WTC11 (cell line): Measurements from ENCODE around the gene IFNAR1.

Experiments
- ATF1 ChIP-seq: sonication (generic); formaldehyde crosslinking; IDR thresholded peaks from 2 replicates; pipeline ENCODE4 v1.8.1; 2023; ENCODE audit warnings: mild to moderate bottlenecking, moderate library complexity, missing genetic modification reagents
- NR1H2 ChIP-seq: sonication (generic); formaldehyde crosslinking; IDR thresholded peaks from 2 replicates; pipeline ENCODE4 v1.9.0; 2021; ENCODE audit warnings: mild to moderate bottlenecking, moderate library complexity, missing genetic modification reagents
- ZNF232 ChIP-seq: sonication (generic); formaldehyde crosslinking; IDR thresholded peaks from 2 replicates; pipeline ENCODE4 v1.8.0; 2022; ENCODE audit warnings: mild to moderate bottlenecking, missing genetic modification reagents
- ZNF263 ChIP-seq: sonication (generic); formaldehyde crosslinking; IDR thresholded peaks from 2 replicates; pipeline ENCODE4 v1.8.1; 2022; ENCODE audit warnings: low read depth, mild to moderate bottlenecking, moderate library complexity, missing genetic modification reagents
- TF ChIP-seq, protein P1 (sequence below): fragments of 200-600 bp; IDR thresholded peaks from 2 replicates; pipeline ENCODE4 v1.8.0; 2022; ENCODE audit warnings: antibody characterized with exemption
- TF ChIP-seq, protein P2 (sequence below): sonication (generic); formaldehyde crosslinking; IDR thresholded peaks from 2 replicates; pipeline ENCODE4 v1.8.1; 2023; ENCODE audit warnings: mild to moderate bottlenecking, missing genetic modification reagents, moderate library complexity
- TF ChIP-seq, protein P3 (sequence below): sonication (generic); formaldehyde crosslinking; IDR thresholded peaks from 2 replicates; pipeline ENCODE4 v1.8.1; 2023; ENCODE audit warnings: mild to moderate bottlenecking, moderate library complexity, missing genetic modification reagents
- TF ChIP-seq, protein P4 (sequence below): sonication (generic); formaldehyde crosslinking; IDR thresholded peaks from 2 replicates; pipeline ENCODE4 v1.8.0; 2022; ENCODE audit warnings: missing genetic modification reagents
- TF ChIP-seq, protein P5 (sequence below): sonication (generic); formaldehyde crosslinking; IDR thresholded peaks from 2 replicates; pipeline ENCODE4 v1.8.1; 2022; ENCODE audit warnings: low read depth, missing genetic modification reagents, borderline replicate concordance

DNA sequence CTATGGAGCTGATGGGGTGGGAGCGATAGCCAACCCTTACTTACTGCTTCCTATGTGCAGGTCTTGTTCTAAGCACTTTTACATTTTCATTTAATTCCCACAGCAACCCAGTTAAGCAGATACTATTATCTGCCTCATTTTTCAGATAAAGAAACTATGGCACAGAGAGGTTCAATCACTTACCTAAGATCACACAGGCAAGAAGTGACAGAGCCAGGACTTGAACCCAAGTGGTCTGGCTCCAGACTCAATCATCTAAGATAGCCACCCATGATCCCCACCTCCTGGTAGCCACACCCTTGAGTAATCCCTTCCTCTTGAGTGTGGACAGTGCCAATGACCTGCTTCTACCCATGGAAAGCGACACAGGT is 23.2 kb upstream of the IFNAR1 start:
- TF ChIP-seq, protein P1, sequence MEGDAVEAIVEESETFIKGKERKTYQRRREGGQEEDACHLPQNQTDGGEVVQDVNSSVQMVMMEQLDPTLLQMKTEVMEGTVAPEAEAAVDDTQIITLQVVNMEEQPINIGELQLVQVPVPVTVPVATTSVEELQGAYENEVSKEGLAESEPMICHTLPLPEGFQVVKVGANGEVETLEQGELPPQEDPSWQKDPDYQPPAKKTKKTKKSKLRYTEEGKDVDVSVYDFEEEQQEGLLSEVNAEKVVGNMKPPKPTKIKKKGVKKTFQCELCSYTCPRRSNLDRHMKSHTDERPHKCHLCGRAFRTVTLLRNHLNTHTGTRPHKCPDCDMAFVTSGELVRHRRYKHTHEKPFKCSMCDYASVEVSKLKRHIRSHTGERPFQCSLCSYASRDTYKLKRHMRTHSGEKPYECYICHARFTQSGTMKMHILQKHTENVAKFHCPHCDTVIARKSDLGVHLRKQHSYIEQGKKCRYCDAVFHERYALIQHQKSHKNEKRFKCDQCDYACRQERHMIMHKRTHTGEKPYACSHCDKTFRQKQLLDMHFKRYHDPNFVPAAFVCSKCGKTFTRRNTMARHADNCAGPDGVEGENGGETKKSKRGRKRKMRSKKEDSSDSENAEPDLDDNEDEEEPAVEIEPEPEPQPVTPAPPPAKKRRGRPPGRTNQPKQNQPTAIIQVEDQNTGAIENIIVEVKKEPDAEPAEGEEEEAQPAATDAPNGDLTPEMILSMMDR, result no peak
- TF ChIP-seq ZNF232, result no peak
- TF ChIP-seq, protein P2, sequence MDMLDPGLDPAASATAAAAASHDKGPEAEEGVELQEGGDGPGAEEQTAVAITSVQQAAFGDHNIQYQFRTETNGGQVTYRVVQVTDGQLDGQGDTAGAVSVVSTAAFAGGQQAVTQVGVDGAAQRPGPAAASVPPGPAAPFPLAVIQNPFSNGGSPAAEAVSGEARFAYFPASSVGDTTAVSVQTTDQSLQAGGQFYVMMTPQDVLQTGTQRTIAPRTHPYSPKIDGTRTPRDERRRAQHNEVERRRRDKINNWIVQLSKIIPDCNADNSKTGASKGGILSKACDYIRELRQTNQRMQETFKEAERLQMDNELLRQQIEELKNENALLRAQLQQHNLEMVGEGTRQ (CRISPR knock-in tag), result no peak
- TF ChIP-seq ZNF263 (CRISPR knock-in tag), result no peak
- TF ChIP-seq NR1H2 (CRISPR knock-in tag), result no peak
- TF ChIP-seq, protein P3, sequence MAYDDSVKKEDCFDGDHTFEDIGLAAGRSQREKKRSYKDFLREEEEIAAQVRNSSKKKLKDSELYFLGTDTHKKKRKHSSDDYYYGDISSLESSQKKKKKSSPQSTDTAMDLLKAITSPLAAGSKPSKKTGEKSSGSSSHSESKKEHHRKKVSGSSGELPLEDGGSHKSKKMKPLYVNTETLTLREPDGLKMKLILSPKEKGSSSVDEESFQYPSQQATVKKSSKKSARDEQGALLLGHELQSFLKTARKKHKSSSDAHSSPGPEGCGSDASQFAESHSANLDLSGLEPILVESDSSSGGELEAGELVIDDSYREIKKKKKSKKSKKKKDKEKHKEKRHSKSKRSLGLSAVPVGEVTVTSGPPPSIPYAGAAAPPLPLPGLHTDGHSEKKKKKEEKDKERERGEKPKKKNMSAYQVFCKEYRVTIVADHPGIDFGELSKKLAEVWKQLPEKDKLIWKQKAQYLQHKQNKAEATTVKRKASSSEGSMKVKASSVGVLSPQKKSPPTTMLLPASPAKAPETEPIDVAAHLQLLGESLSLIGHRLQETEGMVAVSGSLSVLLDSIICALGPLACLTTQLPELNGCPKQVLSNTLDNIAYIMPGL (CRISPR knock-in tag), result no peak
- no peak for TF ChIP-seq ATF1 (CRISPR knock-in tag)
- TF ChIP-seq, protein P4, sequence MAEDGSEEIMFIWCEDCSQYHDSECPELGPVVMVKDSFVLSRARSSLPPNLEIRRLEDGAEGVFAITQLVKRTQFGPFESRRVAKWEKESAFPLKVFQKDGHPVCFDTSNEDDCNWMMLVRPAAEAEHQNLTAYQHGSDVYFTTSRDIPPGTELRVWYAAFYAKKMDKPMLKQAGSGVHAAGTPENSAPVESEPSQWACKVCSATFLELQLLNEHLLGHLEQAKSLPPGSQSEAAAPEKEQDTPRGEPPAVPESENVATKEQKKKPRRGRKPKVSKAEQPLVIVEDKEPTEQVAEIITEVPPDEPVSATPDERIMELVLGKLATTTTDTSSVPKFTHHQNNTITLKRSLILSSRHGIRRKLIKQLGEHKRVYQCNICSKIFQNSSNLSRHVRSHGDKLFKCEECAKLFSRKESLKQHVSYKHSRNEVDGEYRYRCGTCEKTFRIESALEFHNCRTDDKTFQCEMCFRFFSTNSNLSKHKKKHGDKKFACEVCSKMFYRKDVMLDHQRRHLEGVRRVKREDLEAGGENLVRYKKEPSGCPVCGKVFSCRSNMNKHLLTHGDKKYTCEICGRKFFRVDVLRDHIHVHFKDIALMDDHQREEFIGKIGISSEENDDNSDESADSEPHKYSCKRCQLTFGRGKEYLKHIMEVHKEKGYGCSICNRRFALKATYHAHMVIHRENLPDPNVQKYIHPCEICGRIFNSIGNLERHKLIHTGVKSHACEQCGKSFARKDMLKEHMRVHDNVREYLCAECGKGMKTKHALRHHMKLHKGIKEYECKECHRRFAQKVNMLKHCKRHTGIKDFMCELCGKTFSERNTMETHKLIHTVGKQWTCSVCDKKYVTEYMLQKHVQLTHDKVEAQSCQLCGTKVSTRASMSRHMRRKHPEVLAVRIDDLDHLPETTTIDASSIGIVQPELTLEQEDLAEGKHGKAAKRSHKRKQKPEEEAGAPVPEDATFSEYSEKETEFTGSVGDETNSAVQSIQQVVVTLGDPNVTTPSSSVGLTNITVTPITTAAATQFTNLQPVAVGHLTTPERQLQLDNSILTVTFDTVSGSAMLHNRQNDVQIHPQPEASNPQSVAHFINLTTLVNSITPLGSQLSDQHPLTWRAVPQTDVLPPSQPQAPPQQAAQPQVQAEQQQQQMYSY (CRISPR knock-in tag), result no peak
- TF ChIP-seq, protein P5, sequence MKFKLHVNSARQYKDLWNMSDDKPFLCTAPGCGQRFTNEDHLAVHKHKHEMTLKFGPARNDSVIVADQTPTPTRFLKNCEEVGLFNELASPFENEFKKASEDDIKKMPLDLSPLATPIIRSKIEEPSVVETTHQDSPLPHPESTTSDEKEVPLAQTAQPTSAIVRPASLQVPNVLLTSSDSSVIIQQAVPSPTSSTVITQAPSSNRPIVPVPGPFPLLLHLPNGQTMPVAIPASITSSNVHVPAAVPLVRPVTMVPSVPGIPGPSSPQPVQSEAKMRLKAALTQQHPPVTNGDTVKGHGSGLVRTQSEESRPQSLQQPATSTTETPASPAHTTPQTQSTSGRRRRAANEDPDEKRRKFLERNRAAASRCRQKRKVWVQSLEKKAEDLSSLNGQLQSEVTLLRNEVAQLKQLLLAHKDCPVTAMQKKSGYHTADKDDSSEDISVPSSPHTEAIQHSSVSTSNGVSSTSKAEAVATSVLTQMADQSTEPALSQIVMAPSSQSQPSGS (CRISPR knock-in tag), result no peak
